ENCODE measurements around the gene ALKAL2.

GRCh38 chr2:289362-290089, 1.6 kb upstream of the ALKAL2 start:
- TF ChIP-seq DPF2 (IDR thresholded peaks at IDR 0.05), result no peak
- TF ChIP-seq CTCF (IDR thresholded peaks at IDR 0.05 in 2 of 3, conservative IDR thresholded peaks at IDR 0.05 in 1 of 3; ENCODE audit: control insufficient read depth in 2 of 3, extremely low read depth in 1 of 3, insufficient read depth in 1 of 3, low read depth in 3 of 3, low read length in 3 of 3), result no peak
- no peak for TF ChIP-seq ZBTB33 (IDR thresholded peaks at IDR 0.05)
- TF ChIP-seq NR2C1 (IDR thresholded peaks at IDR 0.05), result no peak
- TF ChIP-seq MXI1 (IDR thresholded peaks at IDR 0.05; ENCODE audit: low read depth, low read length), result no peak
- no peak for TF ChIP-seq IKZF1 (conservative IDR thresholded peaks at IDR 0.05)
- TF ChIP-seq MAX (IDR thresholded peaks at IDR 0.05; ENCODE audit: low read depth, low read length), result no peak
- TF ChIP-seq RB1 (IDR thresholded peaks at IDR 0.05; ENCODE audit: borderline replicate concordance), result no peak
- no peak for TF ChIP-seq SPI1 (IDR thresholded peaks at IDR 0.05; ENCODE audit: borderline replicate concordance, insufficient read depth, low read depth, low read length)
- no peak for TF ChIP-seq FOXM1 (IDR thresholded peaks at IDR 0.05; ENCODE audit: low read depth, low read length)
- no peak for TF ChIP-seq FOS (IDR thresholded peaks at IDR 0.05; ENCODE audit: borderline replicate concordance, extremely low read depth, insufficient read length)
- TF ChIP-seq EGR1 (IDR thresholded peaks at IDR 0.05; ENCODE audit: borderline replicate concordance in 1 of 2, low read depth in 2 of 2, low read length in 2 of 2), result no peak
- no peak for TF ChIP-seq NFYB (IDR thresholded peaks at IDR 0.05; ENCODE audit: insufficient read depth, low read depth, low read length)
- TF ChIP-seq KDM1A (IDR thresholded peaks at IDR 0.05; ENCODE audit: borderline replicate concordance), result no peak

All from GM12878 (cell line).